C4-2B (cell line): ENCODE results near the gene PLEKHM3.

Source experiments
- H3K27ac ChIP-seq: fragments of 450-650 bp; 2 replicates; pipeline ENCODE4 v1.5.1; 2017
- CTCF ChIP-seq: fragments of 450-650 bp; conservative IDR thresholded peaks from 2 replicates; pipeline ENCODE4 v1.5.1; 2017; ENCODE audit warnings: mild to moderate bottlenecking
- ZFX ChIP-seq: fragments of 450-650 bp; IDR thresholded peaks from 2 replicates; pipeline ENCODE4 v1.6.1; 2017

PLEKHM3 gene

GRCh38 chr2:208017721-208018120, 7.6 kb downstream of the PLEKHM3 start:
- H3K27ac ChIP-seq = no peak overlapping the region
- TF ChIP-seq ZFX (no peak), CTCF (no peak)

GRCh38 chr2:208015475-208015874, 9.9 kb downstream of the PLEKHM3 start:
- peak overlapping the region; percentile 61 for H3K27ac ChIP-seq
- no peak for TF ChIP-seq ZFX
- no peak for TF ChIP-seq CTCF

GRCh38 chr2:208013285-208014178, 11.8 kb downstream of the PLEKHM3 start:
- peak overlapping the region; percentile 66 for H3K27ac ChIP-seq
- no peak for TF ChIP-seq ZFX
- TF ChIP-seq CTCF = no peak

GRCh38 chr2:208012449-208012848, 12.9 kb downstream of the PLEKHM3 start:
- no peak overlapping the region for H3K27ac ChIP-seq
- TF ChIP-seq ZFX (no peak), CTCF (no peak)

GRCh38 chr2:208010506-208010905, 14.8 kb downstream of the PLEKHM3 start:
- H3K27ac ChIP-seq = no peak overlapping the region
- TF ChIP-seq ZFX = no peak
- no peak for TF ChIP-seq CTCF

- TF ChIP-seq CTCF (no peak), ZFX (no peak)
- no peak overlapping the region for H3K27ac ChIP-seq
These were observed 18.5 kb downstream of the PLEKHM3 start for GRCh38 chr2:208006833-208007232.

- TF ChIP-seq ZFX = no peak
- TF ChIP-seq CTCF = no peak
- no peak overlapping the region for H3K27ac ChIP-seq
These were observed 19.0 kb downstream of the PLEKHM3 start for GRCh38 chr2:208006337-208006736.
